ENCODE measurements around the gene MRPS24.

MRPS24 gene

GRCh38 chr7:43888993-43889945 is 20.0 kb upstream of the MRPS24 start:
- TF ChIP-seq, protein P1, sequence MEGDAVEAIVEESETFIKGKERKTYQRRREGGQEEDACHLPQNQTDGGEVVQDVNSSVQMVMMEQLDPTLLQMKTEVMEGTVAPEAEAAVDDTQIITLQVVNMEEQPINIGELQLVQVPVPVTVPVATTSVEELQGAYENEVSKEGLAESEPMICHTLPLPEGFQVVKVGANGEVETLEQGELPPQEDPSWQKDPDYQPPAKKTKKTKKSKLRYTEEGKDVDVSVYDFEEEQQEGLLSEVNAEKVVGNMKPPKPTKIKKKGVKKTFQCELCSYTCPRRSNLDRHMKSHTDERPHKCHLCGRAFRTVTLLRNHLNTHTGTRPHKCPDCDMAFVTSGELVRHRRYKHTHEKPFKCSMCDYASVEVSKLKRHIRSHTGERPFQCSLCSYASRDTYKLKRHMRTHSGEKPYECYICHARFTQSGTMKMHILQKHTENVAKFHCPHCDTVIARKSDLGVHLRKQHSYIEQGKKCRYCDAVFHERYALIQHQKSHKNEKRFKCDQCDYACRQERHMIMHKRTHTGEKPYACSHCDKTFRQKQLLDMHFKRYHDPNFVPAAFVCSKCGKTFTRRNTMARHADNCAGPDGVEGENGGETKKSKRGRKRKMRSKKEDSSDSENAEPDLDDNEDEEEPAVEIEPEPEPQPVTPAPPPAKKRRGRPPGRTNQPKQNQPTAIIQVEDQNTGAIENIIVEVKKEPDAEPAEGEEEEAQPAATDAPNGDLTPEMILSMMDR (IDR thresholded peaks at IDR 0.05; ENCODE audit: insufficient read depth, low read depth, low read length, missing control alignments): no peak
- no peak overlapping the region for H3K4me3 ChIP-seq (ENCODE audit: low read length)
- peak; percentile 42 for DNase-seq (ENCODE audit: low read depth)

DNA sequence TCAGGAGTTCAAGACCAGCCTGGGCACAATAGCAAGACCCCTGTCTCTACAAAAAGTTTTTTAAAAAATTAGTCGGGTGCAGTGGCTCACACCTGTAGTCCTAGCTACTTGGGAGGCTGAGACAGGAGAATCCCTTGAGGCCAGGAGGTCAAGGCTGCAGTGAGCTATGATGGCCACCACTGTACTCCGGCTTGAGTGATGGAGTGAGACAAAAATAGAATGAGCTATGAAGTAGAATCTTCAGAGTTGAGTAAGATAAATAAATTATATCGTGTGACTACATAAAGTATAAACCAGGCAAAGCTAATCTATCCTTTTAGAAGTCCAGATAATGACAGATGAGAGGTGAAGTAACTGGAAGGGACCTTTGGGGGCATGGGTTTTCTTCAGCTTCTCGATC is 15.3 kb upstream of the MRPS24 start:
- no peak overlapping the region for H3K4me3 ChIP-seq (ENCODE audit: low read length)
- TF ChIP-seq, protein P1 (IDR thresholded peaks at IDR 0.05; ENCODE audit: insufficient read depth, low read depth, low read length, missing control alignments): no peak
- DNase-seq (ENCODE audit: low read depth): no peak

GRCh38 chr7:43884209-43884608 is 14.9 kb upstream of the MRPS24 start:
- DNase-seq (ENCODE audit: low read depth): no peak
- no peak overlapping the region for H3K4me3 ChIP-seq (ENCODE audit: low read length)
- TF ChIP-seq, protein P1 (IDR thresholded peaks at IDR 0.05; ENCODE audit: insufficient read depth, low read depth, low read length, missing control alignments): no peak

DNA sequence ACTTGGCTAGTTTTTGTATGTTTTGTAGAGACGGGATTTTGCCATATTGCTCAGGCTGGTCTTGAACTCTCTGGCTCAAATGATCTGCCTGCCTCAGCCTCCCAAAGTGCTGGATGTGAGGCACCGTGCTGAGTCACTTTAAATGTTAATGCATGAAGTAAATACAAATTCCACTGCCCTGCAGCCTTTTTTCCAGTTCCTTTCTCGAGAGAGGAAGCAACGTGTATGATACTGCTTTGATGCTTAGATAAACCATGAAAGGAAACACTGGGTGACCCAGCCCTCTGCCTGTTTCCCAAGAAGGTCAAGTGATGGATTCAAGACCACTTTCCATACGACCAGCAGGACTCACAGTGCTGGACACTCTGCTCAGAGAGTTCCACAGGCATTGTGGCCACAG is 11.3 kb upstream of the MRPS24 start:
- no peak overlapping the region for H3K4me3 ChIP-seq (ENCODE audit: low read length)
- DNase-seq (ENCODE audit: low read depth): no peak

DNA sequence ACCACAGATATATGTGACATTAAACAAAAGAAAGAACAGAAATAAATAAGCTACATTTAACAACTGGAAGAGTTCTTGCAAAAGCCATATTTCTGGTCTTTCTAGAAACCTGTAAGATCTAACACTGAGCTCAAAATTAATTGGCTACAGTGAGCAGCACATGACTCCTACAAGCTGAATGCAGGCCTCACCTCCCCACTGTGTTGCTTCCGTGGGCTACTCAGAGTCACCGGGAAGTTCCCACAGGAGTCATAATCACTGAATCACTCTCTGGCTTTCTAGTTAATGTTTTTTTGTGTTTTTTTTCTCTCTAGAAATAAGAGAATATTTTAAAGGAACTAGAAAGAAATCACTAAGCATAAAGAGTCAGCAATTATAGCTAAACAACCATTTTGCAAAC is 10.2 kb upstream of the MRPS24 start:
- no peak overlapping the region for H3K4me3 ChIP-seq (ENCODE audit: low read length)
- TF ChIP-seq, protein P1 (IDR thresholded peaks at IDR 0.05; ENCODE audit: insufficient read depth, low read depth, low read length, missing control alignments): no peak
- DNase-seq (ENCODE audit: low read depth): peak; percentile 71

More for the DNA sequence above, 11.3 kb upstream of the MRPS24 start:
- TF ChIP-seq, protein P1 (IDR thresholded peaks at IDR 0.05; ENCODE audit: insufficient read depth, low read depth, low read length, missing control alignments): no peak

- H3K4me3 ChIP-seq (ENCODE audit: low read length): no peak overlapping the region
- DNase-seq (ENCODE audit: low read depth): no peak
- TF ChIP-seq, protein P1 (IDR thresholded peaks at IDR 0.05; ENCODE audit: insufficient read depth, low read depth, low read length, missing control alignments): no peak
Measured at GRCh38 chr7:43878867-43879266, 9.6 kb upstream of the MRPS24 start.
